Kidney glomerular epithelial cell (primary cell): ENCODE measurements around the gene ITIH3.

Source experiments
- DNase-seq: peaks from one replicate; lab custom pipeline; 2025; lab: John Stamatoyannopoulos, UW

ITIH3 gene

DNA sequence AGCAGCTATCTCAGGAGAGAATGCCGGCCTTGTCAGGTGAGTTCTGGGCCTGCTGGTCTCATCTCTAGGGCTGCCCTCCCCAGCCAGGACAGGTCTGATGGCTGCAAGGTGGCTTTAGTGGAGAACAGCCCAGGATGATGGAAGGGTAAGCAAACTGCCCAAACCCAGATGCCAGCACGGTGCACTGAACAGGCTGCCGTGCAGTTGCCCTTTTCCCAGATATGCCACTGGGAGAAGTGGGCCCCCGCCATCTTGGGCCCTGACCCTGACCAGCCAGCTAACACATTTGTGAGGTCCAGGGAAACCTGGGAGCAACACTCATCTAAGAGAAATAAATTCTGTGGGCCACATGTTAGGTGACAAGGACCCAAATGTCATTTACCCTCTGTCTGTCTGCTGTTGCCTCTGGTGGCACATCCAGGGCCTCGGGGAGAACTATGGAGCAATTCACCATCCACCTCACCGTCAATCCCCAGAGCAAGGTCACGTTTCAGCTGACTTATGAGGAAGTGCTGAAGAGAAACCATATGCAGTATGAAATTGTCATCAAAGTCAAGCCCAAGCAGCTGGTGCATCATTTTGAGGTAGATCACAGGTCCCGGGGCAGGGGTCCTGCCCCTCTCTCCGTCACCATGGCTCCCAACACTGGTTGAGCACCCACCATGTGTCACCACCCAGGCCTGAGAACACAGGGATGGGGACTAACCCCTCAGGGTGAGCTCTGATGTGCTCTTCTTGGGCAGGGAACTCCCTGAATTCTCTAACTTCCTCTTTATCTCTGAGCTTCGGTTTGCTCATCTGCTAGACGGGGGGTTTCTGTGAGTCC lies 15.4 kb upstream of the ITIH3 start:
- no peak for DNase-seq

DNA sequence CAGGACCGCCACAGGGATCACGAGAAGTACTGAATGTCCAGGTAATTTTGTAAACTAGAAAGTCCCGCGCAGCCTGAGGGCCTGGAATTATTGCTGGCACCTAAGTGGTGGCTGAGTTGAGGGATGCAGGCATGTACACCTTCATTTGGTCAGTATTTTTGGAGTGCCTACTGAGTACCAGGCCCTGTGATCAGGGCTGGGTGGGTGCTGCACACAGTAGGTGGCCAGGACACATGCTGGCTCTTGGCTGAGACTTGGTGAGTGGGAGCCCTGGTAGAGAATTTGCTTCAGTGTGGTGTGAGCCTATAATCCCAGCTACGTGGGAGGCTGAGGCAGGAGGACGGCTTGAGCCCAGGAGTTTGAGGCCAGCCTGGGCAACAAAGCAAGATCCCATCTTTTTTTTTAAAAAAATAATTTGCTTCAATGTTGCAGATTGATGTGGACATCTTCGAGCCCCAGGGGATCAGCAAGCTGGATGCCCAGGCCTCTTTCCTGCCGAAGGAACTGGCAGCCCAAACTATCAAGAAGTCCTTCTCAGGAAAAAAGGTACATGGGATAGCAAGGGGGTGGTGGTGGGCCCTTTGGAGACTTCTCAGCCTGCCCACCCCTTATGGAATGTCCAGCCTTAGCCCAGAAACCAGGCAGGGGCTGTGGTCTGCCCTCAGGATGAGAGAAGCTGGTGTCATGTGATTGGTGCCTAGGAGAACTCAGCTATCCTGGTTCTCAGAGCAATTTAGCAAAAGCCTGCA lies 14.6 kb upstream of the ITIH3 start:
- DNase-seq, result no peak

GRCh38 chr3:52781741-52782140 lies 12.9 kb upstream of the ITIH3 start:
- DNase-seq, result no peak

GRCh38 chr3:52782412-52783210 lies 12.0 kb upstream of the ITIH3 start:
- DNase-seq, result no peak

DNA sequence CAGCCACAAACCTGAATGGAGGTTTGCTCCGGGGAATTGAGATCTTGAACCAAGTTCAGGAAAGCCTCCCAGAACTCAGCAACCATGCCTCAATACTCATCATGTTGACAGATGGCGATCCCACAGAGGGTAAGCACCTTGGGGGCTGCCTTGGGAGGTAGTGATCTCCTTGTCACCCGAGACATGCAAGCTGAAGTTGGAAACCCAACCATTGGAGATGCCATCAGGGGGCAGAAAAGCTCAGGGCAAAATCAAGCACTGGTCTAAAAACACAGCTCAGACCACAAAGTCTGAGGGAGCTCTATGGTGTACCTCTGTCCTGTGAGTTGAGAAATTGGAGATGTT lies 11.4 kb upstream of the ITIH3 start:
- DNase-seq, result no peak

DNA sequence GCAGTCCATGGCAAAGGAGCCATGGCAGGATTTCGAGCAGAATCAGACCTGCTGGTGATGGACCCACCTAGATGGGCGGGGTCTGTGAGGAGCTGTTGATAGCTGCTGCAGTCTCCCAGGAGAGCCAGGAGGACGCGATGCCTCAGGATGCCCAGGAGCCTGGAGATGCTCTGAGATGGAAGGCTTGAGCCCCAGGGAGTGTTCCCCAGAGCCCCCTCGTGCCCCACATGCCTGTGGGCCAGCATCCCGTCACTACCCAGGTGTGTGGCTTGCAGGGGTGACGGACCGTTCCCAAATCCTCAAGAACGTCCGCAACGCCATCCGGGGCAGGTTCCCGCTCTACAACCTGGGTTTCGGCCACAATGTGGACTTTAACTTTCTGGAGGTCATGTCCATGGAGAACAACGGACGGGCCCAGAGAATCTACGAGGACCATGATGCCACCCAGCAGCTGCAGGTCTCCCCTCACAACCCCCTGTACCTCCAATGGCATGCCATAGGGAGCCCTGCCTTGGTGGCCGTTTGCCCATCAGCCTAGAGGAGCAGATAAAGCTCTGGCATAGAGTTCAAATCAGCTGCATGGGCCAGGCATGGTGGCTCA lies 10.5 kb upstream of the ITIH3 start:
- DNase-seq, result no peak

DNA sequence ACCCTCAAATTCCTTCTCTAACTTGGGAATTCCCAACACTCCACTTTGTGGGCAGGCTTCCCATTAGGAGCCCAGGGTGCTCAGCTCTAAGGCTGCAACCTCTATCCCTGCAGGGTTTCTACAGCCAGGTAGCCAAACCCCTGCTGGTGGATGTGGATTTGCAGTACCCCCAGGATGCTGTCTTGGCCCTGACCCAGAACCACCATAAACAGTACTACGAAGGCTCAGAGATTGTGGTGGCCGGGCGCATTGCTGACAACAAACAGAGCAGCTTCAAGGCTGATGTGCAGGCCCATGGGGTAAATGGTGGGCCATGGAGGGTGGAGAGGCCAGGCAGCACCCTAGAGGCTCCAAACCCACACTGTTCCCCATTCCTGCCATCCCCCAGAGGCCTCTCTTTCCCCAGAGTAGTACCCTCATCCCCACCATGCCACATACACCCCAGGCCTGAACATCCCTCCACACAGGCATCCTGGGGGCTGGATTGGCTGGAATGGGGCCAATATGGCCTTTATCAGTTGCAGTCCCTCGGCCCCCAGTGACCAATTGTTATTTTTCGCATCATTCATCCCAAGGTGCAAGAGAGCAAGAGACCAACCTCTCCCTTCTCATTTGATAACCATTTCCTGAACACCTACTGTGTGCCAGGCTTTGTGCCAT lies 9.5 kb upstream of the ITIH3 start:
- no peak for DNase-seq

GRCh38 chr3:52786330-52787215 lies 8.0 kb upstream of the ITIH3 start:
- no peak for DNase-seq

DNA sequence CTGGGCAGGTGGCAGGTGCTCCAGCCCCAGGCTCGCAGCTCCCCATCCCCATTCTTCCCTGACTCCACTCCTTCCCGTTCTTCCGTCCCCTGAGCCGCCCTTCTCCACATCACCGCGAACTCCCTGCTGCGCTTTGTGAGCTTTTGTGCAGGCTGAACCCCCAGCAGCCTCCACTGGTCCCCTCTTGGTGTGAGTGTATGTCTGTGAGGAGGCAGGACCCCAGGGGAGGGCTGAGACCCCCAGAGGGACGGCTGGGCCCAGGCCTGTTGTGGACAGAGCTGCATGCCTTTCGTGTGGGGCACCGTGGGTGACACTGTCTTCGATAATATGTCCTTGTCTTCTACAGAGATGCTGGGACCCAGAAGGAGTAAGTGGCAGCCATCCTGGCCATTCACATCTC lies 7.3 kb upstream of the ITIH3 start:
- DNase-seq, result no peak

GRCh38 chr3:52787672-52788625 lies 6.6 kb upstream of the ITIH3 start:
- no peak for DNase-seq

GRCh38 chr3:52788890-52789745 lies 5.5 kb upstream of the ITIH3 start:
- DNase-seq, result no peak

- DNase-seq, result no peak
Observed at GRCh38 chr3:52789746-52790040, 4.9 kb upstream of the ITIH3 start.

DNA sequence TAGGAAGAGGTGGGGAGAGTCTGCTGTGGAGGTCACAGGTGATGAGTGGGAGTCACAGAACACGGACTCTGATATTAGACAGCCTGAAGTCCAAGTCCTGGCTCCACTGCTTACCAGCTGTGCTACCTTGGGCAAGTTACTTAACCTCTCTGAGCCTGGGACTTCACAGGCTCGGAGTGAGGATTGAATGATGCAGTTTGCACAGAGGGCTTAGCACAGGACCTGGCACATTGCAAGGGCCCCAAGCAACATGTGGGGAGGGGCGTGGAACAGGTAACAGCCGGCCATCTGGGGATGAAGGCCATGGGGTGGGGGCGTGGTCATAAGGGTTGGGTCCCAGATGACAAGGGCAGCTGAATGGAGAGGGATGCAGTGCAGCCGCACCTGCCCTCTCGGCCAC lies 4.3 kb upstream of the ITIH3 start:
- DNase-seq, result no peak

DNA sequence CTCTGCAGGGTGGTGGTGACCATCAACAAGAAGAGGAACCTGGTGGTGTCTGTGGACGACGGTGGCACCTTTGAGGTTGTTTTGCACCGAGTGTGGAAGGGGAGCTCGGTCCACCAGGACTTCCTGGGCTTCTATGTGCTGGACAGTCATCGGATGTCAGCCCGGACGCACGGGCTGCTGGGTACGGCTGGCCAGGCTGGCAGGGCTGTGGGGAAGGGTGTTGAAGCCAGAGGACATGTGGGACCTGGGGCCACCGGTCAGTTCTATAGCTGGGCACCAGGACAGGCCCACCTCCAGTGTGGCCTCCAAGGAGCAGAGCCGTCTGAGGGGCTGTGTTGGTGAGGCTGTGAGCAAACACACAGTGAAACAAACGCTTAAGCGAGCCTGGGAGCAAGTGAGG lies 3.9 kb upstream of the ITIH3 start:
- DNase-seq, result no peak

DNA sequence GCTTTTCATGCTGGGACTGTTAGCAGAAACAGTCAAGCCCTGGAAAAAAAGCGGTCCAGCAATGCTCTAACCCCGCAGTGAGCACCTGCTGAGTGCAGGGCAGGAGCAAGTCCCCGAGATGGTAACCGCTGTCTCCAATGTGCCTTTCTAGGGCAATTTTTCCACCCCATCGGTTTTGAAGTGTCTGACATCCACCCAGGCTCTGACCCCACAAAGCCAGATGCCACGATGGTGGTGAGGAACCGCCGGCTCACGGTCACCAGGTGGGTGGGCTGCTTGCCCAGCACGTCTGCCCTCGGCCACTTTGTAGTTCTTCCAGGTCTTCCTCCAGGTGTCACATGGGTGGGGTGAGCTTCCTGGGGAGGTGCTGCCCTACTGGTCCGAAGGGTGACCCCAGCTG lies 3.2 kb upstream of the ITIH3 start:
- DNase-seq, result no peak

- DNase-seq, result no peak
Observed at GRCh38 chr3:52791928-52792327, 2.7 kb upstream of the ITIH3 start.

- DNase-seq, result no peak
Observed at GRCh38 chr3:52792413-52792812, 2.2 kb upstream of the ITIH3 start.

DNA sequence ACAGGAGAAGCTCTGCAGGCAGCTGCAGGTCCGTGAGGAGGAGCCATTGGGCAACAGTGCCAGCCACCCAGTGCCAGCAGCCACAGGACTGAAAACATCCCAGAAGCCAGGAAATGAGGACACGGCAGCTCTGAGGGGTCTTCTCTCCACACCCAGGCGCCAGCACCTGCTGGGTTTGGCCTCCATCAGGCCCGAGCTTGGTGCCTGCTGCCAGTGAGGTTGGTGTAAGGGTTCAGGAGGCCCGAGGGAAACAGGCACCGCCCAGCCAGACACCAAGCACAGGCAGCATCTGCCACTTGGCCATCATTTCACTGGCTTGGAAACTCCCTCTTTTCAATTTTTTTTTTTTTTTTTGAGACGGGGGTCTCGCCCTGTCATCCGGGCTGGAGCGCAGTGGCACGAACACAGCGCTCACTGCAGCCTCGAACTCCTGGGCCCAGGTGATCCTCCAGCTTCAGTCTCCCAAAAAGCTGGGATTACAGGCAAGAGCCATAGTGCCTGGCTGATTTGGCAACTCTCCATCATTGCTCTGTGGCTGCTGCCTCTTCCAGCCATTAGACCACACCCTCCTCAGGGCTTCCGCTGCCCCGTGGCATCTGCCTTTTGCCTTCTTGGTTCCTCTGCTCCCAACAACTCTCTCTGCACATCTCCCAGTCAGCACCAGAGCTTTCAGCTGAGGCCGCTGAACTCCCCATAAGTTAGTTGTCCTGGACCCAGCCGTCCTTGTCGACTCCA lies 1.5 kb upstream of the ITIH3 start:
- no peak for DNase-seq
